Loucy (cell line): ENCODE data around the gene ZNF253.

Experiments
- EZH2phosphoT487 ChIP-seq: fragments of 200-600 bp; IDR thresholded peaks from 2 replicates; pipeline ENCODE4 v1.6.1; 2018; ENCODE audit warnings: antibody characterized with exemption, mild to moderate bottlenecking, moderate library complexity, borderline replicate concordance
- TF ChIP-seq, protein P1 (sequence below): fragments of 200-600 bp; sonication (generic); conservative IDR thresholded peaks from 2 replicates; pipeline ENCODE4 v1.5.1; 2014; ENCODE audit warnings: mild to moderate bottlenecking, antibody characterized with exemption, low read length

DNA sequence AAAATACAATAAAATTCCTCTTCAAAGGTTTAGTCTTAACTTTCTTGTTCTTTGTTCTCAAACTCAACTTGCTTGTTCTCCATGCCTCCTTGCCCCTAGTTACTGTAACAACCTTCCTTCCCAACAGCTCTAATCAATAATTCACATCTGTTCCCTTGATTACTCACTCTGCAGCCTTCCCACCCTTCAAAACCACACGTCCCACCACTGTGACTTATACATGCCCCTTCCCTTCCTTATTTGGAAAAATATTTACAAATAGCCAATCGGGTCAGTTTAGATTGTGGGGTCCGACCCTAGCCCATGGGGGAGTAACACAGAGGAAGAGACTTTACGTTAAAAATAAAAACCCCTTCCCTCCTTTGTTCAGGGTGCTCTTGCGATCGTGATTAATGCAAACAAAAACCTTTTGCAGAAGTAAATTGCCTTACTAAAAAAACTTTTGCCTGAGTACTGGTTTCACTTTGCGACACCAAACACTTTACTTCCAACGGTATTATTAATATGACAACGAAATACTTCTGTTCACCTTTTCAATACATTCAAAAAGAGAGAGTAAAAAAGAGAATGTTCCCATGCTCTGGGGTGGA is 34.6 kb downstream of the ZNF253 start:
- TF ChIP-seq, protein P1, sequence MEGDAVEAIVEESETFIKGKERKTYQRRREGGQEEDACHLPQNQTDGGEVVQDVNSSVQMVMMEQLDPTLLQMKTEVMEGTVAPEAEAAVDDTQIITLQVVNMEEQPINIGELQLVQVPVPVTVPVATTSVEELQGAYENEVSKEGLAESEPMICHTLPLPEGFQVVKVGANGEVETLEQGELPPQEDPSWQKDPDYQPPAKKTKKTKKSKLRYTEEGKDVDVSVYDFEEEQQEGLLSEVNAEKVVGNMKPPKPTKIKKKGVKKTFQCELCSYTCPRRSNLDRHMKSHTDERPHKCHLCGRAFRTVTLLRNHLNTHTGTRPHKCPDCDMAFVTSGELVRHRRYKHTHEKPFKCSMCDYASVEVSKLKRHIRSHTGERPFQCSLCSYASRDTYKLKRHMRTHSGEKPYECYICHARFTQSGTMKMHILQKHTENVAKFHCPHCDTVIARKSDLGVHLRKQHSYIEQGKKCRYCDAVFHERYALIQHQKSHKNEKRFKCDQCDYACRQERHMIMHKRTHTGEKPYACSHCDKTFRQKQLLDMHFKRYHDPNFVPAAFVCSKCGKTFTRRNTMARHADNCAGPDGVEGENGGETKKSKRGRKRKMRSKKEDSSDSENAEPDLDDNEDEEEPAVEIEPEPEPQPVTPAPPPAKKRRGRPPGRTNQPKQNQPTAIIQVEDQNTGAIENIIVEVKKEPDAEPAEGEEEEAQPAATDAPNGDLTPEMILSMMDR = no peak
- TF ChIP-seq EZH2phosphoT487 = no peak
